Breast epithelium (tissue), 4 donors: ENCODE data around the gene CYBC1. TPM values are rescaled to one million over a fixed set of nuclear protein-coding genes. Genes with fewer than 3 reads are reported as not detected.

Experiments
- DNase-seq, 2 donors: peaks; one replicate each; pipeline ENCODE4 v3.0.0-alpha.2; 2019; ENCODE audit warnings: low spot score in 2 of 2
- H3K27ac ChIP-seq, 2 donors: fragments of 200-600 bp; sonication (generic) in 1 of 2; one replicate each; pipeline ENCODE4 v1.5.1; 2016 to 2019; ENCODE audit warnings: mild to moderate bottlenecking in 1 of 2
- H3K27me3 ChIP-seq, 2 donors: fragments of 200-600 bp; sonication (generic) in 1 of 2; one replicate each; pipeline versions ENCODE4 v1.5.1 to v1.6.0; 2017 to 2019; ENCODE audit warnings: control low read depth in 1 of 2, mild to moderate bottlenecking in 1 of 2
- H3K36me3 ChIP-seq: fragments of 200-600 bp; one replicate; pipeline ENCODE4 v1.5.1; 2019
- H3K4me1 ChIP-seq, 2 donors: fragments of 200-600 bp; sonication (generic); one replicate each; pipeline ENCODE4 v1.5.1; 2016 to 2019; ENCODE audit warnings: control low read depth in 1 of 2
- H3K4me3 ChIP-seq, 3 donors: fragments of 200-600 bp; sonication (generic); 1 replicate in 2 of 3; 2 replicates in 1 of 3; pipeline ENCODE4 v1.5.1; 2016 to 2019; ENCODE audit warnings: mild to moderate bottlenecking in 3 of 3, moderate library complexity in 2 of 3
- H3K9me3 ChIP-seq, 2 donors: fragments of 200-600 bp; sonication (generic) in 1 of 2; one replicate each; pipeline ENCODE4 v1.5.1; 2016 to 2019; ENCODE audit warnings: control low read depth in 1 of 2
- CTCF ChIP-seq, 3 donors: fragments of 450-650 bp; IDR thresholded peaks; one replicate each; pipeline ENCODE4 v1.5.1; 2016 to 2017; ENCODE audit warnings: antibody characterized with exemption in 3 of 3, mild to moderate bottlenecking in 3 of 3, moderate library complexity in 3 of 3
- POLR2A ChIP-seq: fragments of 450-650 bp; IDR thresholded peaks from one replicate; pipeline ENCODE4 v1.6.1; 2016; ENCODE audit warnings: antibody characterized with exemption, mild to moderate bottlenecking, moderate library complexity
- POLR2AphosphoS5 ChIP-seq, 3 donors: sonication (generic); formaldehyde crosslinking; IDR thresholded peaks; one replicate each; pipeline ENCODE4 v1.6.1; 2017; ENCODE audit warnings: antibody characterized with exemption in 3 of 3
- intact Hi-C: fragments of 100-400 bp; cut with DNase I; formaldehyde crosslinking; loops from one replicate; pipeline ENCODE4 v1.15.1; 2023; ENCODE audit warnings: low total_unique reads
- total RNA-seq, 3 donors: library from RNA; depleted of rRNA; stranded (reverse); fragments of >200 nt; gene quantifications; one replicate each; pipeline ENCODE4 v1.1.0, GENCODE V29; 2016

The CYBC1 gene
- total RNA-seq, 3 donors from 2014 or later = 54.7 to 71.4 (median 61.9) TPM

GRCh38 chr17:82408288-82408937 is 42.1 kb downstream of the CYBC1 start:
- DNase-seq = no peak
- Histone ChIP-seq H3K36me3 (peaks cover 6% of the 10 kb centered on the region), H3K27me3 (no peaks in the 10 kb centered on the region), H3K9me3 (no peaks in the 10 kb centered on the region), H3K4me1 (no peaks in the 10 kb centered on the region), H3K4me3 (no peak overlapping the region), H3K27ac (no peak overlapping the region)
- intact Hi-C loops = no loop called here
- no peak for TF ChIP-seq POLR2A
- TF ChIP-seq POLR2AphosphoS5 (IDR thresholded peaks at IDR 0.05) = no peak
- no peak for TF ChIP-seq CTCF (IDR thresholded peaks at IDR 0.05)

- Histone ChIP-seq H3K4me1 (no peaks in the 10 kb centered on the region), H3K4me3 (no peak overlapping the region), H3K27me3 (no peaks in the 10 kb centered on the region), H3K9me3 (no peaks in the 10 kb centered on the region), H3K36me3 (peaks cover 6% of the 10 kb centered on the region), H3K27ac (no peak overlapping the region)
- no peak for DNase-seq
- intact Hi-C loops = no loop called here
- TF ChIP-seq CTCF (IDR thresholded peaks at IDR 0.05) = no peak
- TF ChIP-seq POLR2A = no peak
- no peak for TF ChIP-seq POLR2AphosphoS5 (IDR thresholded peaks at IDR 0.05)
Measured at GRCh38 chr17:82407255-82407654, 43.3 kb downstream of the CYBC1 start.

GRCh38 chr17:82406131-82406671 is 44.4 kb downstream of the CYBC1 start:
- DNase-seq = no peak
- H3K36me3 ChIP-seq = peaks cover 6% of the 10 kb centered on the region
- TF ChIP-seq CTCF (IDR thresholded peaks at IDR 0.05) = no peak
- no peak for TF ChIP-seq POLR2AphosphoS5 (IDR thresholded peaks at IDR 0.05)
- no peak for TF ChIP-seq POLR2A
- no peak overlapping the region for H3K4me3 ChIP-seq
- no peaks in the 10 kb centered on the region for H3K4me1 ChIP-seq
- H3K27ac ChIP-seq = no peak overlapping the region
- no peaks in the 10 kb centered on the region for H3K27me3 ChIP-seq
- no peaks in the 10 kb centered on the region for H3K9me3 ChIP-seq
- intact Hi-C loops = no loop called here

GRCh38 chr17:82405051-82405450 is 45.5 kb downstream of the CYBC1 start:
- TF ChIP-seq CTCF (IDR thresholded peaks at IDR 0.05) = no peak
- TF ChIP-seq POLR2A = no peak
- TF ChIP-seq POLR2AphosphoS5 (IDR thresholded peaks at IDR 0.05) = no peak
- no peak overlapping the region for H3K4me3 ChIP-seq
- H3K4me1 ChIP-seq = no peaks in the 10 kb centered on the region
- no peak for DNase-seq
- H3K36me3 ChIP-seq = peaks cover 6% of the 10 kb centered on the region
- H3K9me3 ChIP-seq = no peaks in the 10 kb centered on the region
- intact Hi-C loops = no loop called here
- H3K27ac ChIP-seq = no peak overlapping the region
- no peaks in the 10 kb centered on the region for H3K27me3 ChIP-seq
